ENCODE measurements around the gene OR7C1.
"Not testable (repeated sequence)": the region's sequence is repeated elsewhere in the genome, so short reads cannot be mapped to it uniquely, and the experiment has no call there.

The OR7C1 gene

GRCh38 chr19:14783410-14783998 lies 51.5 kb downstream of the OR7C1 start:
- DNase-seq = not testable (repeated sequence)

- DNase-seq = no peak
Measured at GRCh38 chr19:14782626-14783409, 52.2 kb downstream of the OR7C1 start.

DNA sequence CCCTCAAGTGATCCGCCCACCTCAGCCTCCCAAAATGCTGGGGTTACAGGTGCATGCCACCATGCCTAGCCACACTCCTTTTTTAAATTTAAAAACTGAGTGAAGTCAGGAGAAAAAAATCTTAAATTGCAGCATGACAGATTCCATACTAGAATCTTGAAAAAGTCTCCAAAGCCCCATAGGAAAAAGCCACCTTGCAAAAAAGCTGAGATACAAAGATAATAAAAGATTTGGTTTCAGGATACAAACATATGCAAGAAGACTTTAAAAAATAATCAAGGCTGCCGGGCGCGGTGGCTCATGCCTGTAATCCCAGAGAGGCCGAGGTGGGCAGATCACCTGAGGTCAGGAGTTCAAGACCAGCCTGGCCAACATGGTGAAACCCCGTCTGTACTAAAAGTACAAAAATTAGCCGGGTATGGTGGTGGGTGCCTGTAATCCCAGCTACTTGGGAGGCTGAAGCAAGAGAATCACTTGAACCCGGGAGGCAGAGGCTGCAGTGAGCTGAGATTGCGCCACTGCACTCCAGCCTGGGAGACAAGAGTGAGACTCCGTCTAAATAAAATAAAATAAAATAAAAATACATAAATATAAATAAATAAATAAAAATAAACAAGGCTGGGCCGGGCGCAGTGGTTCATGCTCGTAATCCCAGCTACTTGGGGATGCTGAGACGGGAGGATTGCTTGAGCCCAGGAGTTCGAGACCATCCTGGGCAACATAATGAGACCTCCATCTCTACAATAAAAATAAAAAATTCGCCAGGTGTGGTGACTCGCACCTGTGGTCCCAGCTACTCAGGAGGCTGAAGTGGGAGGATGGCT lies 53.1 kb downstream of the OR7C1 start:
- not testable (repeated sequence) for DNase-seq

GRCh38 chr19:14780622-14781225 lies 54.3 kb downstream of the OR7C1 start:
- not testable (repeated sequence) for DNase-seq

DNA sequence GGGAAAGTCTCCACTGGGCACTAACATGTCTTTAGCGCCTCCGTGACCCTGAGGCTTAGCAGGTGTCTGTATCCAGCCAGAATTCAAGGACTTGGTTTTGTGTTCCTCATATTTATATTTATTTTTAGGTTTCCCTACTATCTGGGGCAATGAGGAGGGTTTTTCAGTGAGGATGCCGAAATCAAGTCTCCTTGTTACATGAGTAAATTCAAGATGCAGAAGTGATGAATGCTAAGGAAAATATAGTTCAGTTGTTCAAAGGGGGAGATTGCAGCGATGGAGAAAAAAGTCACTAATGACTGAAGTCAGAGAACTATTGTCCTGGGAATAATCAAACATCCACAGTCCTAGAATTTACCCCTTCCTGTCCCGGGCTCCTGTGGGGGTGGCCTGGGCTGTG lies 55.8 kb downstream of the OR7C1 start:
- DNase-seq = no peak

GRCh38 chr19:14778110-14778845 lies 56.7 kb downstream of the OR7C1 start, which contains the start of gene ADGRE2:
Gene ADGRE2, minus strand, starts transcription at chr19:14778560. Its CDS starts 1,804 bp downstream, at chr19:14776756.
- DNase-seq = not testable (repeated sequence)

DNA sequence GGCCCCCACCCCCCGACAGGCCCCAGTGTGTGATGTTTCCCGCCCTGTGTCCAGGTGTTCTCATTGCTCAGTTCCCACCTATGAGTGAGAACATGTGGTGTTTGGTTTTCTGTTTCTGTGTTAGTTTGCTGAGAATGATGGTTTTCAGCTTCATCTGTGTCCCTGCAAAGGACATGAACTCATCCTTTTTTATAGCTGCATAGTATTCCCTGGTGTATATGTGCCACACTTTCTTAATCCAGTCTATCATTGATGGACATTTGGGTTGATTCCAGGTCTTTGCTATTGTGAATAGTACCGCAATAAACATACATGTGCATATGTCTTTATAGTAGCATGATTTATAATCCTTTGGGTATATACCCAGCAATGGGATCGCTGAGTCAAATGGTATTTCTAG lies 57.3 kb downstream of the OR7C1 start:
- not testable (repeated sequence) for DNase-seq

DNA sequence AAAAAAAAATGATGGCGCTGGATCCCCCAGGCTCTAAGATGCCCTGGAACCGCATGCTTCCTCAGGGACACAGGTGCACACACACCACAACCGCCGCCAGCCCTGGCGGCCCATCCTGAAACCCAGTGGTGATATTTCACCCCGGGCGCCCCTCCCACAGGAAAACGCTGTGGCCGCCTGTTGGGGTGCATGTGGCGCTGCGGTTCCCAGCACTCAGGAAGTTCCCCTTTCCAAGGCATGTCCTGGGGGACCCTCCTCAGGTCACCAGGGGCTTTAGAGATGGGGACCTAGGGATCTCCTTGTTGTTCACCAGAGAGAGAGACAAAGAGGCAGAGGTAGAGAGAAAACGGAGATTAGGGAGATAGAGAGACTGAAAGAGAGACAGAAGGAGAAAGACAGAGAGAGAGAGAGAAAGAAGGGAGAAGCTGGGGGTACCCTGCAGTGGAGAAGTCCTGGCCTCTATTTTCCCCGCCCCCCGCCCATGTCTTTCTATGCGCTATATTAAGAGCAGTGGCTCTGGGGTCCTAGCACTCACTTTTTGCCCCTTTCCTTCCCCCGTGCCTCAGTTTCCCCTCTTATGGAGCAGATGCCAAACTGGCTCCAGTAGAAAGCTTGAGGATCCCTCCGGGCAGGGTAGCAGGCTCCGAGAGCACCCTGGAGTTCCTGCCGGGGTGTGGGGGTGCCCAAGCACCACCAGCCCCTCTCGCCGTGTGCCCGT lies 59.0 kb downstream of the OR7C1 start:
- DNase-seq = peak; percentile 13

DNA sequence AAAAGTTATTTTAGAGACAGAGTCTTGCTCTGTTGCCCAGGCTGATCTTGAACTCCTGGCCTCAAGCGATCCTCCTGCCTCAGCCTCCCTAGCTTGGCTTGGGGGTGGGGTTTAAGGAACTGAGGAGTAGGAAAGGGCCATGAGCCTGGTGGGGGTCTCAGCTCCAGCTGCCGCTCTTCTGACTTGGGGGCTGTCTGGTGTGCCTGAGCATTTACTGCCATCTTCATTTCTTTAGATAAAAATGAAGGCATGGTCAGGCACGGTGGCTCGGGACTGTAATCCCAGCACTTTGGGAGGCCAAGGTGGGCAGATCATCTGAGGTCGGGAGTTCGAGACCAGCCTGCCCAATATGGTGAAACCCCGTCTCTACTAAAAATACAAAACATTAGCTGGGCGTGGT lies 59.7 kb downstream of the OR7C1 start:
- not testable (repeated sequence) for DNase-seq

GRCh38 chr19:14774373-14774772 lies 60.6 kb downstream of the OR7C1 start:
- DNase-seq = no peak

DNA sequence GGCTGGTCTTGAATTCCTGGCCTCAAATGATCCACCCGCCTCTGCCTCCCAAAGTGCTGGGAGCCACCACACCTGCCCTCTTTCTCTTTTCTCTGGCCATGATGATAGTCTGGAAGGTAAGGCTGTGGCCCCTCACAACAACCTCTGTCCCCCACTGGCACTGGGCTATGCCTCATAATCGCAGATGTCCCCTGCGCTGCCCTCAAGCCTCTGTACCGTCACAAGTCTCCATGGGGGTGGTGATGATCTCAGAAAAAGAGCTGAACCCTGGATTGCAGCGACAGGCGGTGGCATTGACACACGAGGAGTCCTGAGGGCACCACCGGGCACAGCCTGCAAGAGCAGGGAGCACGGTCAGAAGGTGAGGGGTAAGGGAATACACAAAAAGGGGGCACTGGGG lies 61.3 kb downstream of the OR7C1 start:
- not testable (repeated sequence) for DNase-seq

DNA sequence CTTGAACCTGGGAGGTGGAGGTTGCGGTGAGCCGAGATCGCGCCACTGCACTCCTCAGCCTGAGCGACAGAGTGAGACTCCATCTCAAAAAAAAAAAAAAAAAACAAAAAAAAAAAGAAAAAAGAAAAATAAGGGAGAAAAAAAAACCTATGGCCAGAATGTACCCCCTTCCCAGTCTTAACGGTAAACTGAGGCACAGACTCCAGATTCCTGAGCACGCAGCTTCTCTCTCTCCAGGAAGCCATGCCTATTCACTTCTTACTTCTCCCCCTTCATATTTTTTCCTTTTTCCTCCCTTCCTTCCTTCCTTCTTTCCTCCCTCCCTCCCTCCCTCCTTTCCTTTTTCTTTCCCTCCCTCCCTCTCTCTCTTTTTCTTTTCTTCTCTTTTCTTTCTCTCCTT lies 62.0 kb downstream of the OR7C1 start:
- no peak for DNase-seq

DNA sequence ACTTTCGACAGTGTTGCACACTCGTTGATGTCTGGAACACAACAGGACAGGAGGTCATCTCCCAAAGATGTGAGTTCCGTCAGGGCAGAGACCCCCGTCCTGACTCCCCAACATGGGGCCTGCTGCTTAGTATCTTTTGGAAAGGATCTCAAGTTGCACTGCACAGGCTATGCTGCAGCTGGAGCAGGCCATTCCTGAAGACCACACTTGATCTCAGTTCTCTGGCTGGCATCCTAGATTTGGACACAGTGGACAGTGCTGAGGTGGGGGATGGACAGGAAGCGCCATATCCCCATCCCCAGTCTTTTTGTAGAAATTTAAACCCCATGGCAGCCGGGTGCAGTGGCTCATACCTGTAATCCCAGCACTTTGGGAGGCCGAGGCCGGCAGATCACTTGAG lies 62.5 kb downstream of the OR7C1 start:
- DNase-seq = no peak

GRCh38 chr19:14770944-14771839 lies 63.8 kb downstream of the OR7C1 start:
- DNase-seq = no peak

GRCh38 chr19:14770136-14770535 lies 64.8 kb downstream of the OR7C1 start:
- DNase-seq = no peak

- DNase-seq = no peak
Measured at GRCh38 chr19:14769201-14769600, 65.8 kb downstream of the OR7C1 start.

DNA sequence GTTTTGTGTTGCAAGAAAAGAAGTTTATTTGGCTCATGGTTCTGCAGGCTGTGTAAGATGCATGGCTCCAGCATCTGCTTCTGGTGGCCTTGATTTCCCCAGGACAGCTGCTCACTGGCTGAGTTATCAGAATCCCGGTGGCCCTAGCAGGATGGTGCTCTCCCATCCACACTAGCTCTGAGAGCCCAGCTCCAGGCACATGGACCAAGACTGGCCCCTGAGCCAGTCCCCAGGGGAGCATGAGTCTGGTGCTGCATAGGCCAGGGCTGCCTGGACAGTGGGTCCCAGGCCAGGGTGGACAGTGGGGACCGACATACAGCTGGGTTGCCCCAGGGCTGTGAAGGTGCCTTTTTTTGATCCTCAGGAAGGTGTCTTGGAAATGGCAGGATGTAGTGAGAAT lies 67.0 kb downstream of the OR7C1 start:
- DNase-seq = no peak

DNA sequence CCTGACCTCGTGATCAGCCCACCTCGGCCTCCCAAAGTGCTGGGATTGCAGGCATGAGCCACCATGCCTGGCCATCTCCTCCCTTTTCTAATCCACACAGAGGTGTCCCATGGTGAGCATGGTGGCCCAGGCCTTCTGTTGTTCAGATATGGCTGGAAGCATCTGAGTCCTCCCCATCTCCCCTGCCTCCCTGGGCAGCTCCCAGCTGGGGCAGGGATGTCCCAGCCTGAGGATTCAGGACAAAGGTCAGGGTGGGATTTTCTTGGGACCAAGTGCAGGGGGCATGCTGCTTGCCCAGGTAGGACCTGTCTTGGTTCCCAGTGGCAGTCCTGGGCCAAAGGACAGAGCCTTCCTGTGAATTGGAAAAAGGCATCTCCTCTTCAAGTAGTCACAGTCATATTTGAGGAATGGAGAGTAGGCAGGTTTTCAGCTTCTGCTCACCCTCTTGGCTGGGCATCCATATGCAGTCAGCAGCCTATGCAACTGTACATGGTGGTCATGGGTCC lies 67.5 kb downstream of the OR7C1 start:
- DNase-seq = no peak

GRCh38 chr19:14765841-14766240 lies 69.1 kb downstream of the OR7C1 start:
- DNase-seq = not testable (repeated sequence)

DNA sequence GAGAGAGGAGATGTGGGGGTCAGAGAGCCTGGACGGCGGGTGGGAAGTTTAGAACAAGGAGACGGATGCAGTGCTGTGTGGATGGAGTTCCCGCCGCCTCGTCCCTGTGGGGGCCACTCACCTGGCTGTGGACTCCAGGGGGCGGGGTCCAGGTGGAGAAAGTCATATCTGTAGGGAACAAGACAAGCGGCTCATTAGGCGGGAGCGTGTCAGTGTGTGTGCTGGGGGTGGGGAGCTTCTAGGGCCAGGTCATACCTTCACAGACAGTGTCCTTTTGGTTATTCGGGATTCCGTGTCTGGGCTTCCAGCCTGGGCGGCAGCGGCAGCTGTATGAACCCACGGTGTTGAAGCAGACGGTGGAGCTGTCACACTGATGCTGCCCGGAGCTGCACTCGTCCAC lies 69.6 kb downstream of the OR7C1 start:
- not testable (repeated sequence) for DNase-seq
